Fibroblast of lung (primary cell): ENCODE data around the gene PDE9A. TPM values are rescaled to one million over a fixed set of nuclear protein-coding genes. Genes with fewer than 3 reads are reported as not detected.

Experiments
- DNase-seq, 2 donors: peaks; one replicate each; pipeline versions ENCODE4 v3.0.0 to v3.0.0-alpha.2; 2010; ENCODE audit warnings: low read depth in 2 of 2
- H2AFZ ChIP-seq: 2 replicates; pipeline ENCODE4 v1.5.1; 2012; ENCODE audit warnings: low read length, control low read depth, inconsistent platforms
- H3K27ac ChIP-seq: 2 replicates; pipeline ENCODE4 v1.5.1; 2011; ENCODE audit warnings: low read length, control low read depth; ENCODE audit not compliant: insufficient read depth
- H3K27me3 ChIP-seq: 2 replicates; pipeline ENCODE4 v1.5.1; 2011; ENCODE audit warnings: mild to moderate bottlenecking, low read length; ENCODE audit not compliant: control insufficient read depth, insufficient read depth
- H3K36me3 ChIP-seq: 2 replicates; pipeline ENCODE4 v1.5.1; 2011; ENCODE audit warnings: low read length; ENCODE audit not compliant: control insufficient read depth, insufficient read depth
- H3K4me1 ChIP-seq: 2 replicates; pipeline ENCODE4 v1.5.1; 2011; ENCODE audit warnings: low read length; ENCODE audit not compliant: control insufficient read depth, insufficient read depth; ENCODE audit errors: extremely low read depth
- H3K4me2 ChIP-seq: 2 replicates; pipeline ENCODE4 v1.5.1; 2011; ENCODE audit warnings: low read length, control low read depth; ENCODE audit not compliant: insufficient read depth; ENCODE audit errors: extremely low read depth
- H3K4me3 ChIP-seq, 4 experiments: fragments of 200-600 bp in 1 of 4; sonication (generic) in 1 of 4; replicated peaks in 1 of 4; 2 replicates each; pipeline ENCODE4 v1.5.1; 2011 to 2016; ENCODE audit warnings: low read length in 4 of 4, low read depth in 3 of 4, mild to moderate bottlenecking in 3 of 4, control low read depth in 2 of 4, inconsistent platforms in 1 of 4, mixed read lengths in 1 of 4; ENCODE audit not compliant: insufficient read depth in 1 of 4; ENCODE audit errors: control extremely low read depth in 1 of 4
- H3K79me2 ChIP-seq: 2 replicates; pipeline ENCODE4 v1.5.1; 2012; ENCODE audit warnings: mild to moderate bottlenecking, low read length, inconsistent platforms; ENCODE audit not compliant: control insufficient read depth, insufficient read depth
- H3K9ac ChIP-seq: 2 replicates; pipeline ENCODE4 v1.5.1; 2011; ENCODE audit warnings: mild to moderate bottlenecking, low read length, control low read depth; ENCODE audit not compliant: insufficient read depth
- H3K9me3 ChIP-seq: 2 replicates; pipeline ENCODE4 v1.5.1; 2012; ENCODE audit warnings: low read depth, low read length; ENCODE audit not compliant: control insufficient read depth, insufficient read depth
- H4K20me1 ChIP-seq: 2 replicates; pipeline ENCODE4 v1.5.1; 2011; ENCODE audit warnings: low read length; ENCODE audit not compliant: control insufficient read depth, insufficient read depth; ENCODE audit errors: extremely low read depth
- EZH2 ChIP-seq: IDR thresholded peaks from 2 replicates; pipeline ENCODE4 v1.5.1; 2012; ENCODE audit warnings: low read length, control low read depth, mild to moderate bottlenecking; ENCODE audit errors: missing control alignments
- polyA plus RNA-seq, 2 donors: library from polyadenylated mRNA; depleted of rRNA in 1 of 2; stranded (reverse) in 1 of 2; unstranded in 1 of 2; fragments of >200 nt; gene quantifications; 2 replicates each; pipeline ENCODE4 v1.2.1, GENCODE V29; 2011 to 2012; ENCODE audit warnings: missing spikeins in 1 of 2
- total RNA-seq: library from RNA; depleted of rRNA; stranded (reverse); fragments of >200 nt; gene quantifications from 2 replicates; pipeline ENCODE4 v1.2.1, GENCODE V29; 2014
- TF ChIP-seq, protein P1 (sequence below), 2 donors: IDR thresholded peaks in 1 of 2; conservative IDR thresholded peaks in 1 of 2; 1 replicate in 1 of 2; 2 replicates in 1 of 2; pipeline ENCODE4 v1.5.1; 2011 to 2012; ENCODE audit warnings: low read length in 2 of 2, control low read depth in 1 of 2, inconsistent platforms in 1 of 2, low read depth in 1 of 2, mild to moderate bottlenecking in 1 of 2

Gene PDE9A
- total and polyA plus RNA-seq, 2 donors (not counting 1 experiment from before 2014, with no cell fraction given), result 1.8 to 4.4 TPM

DNA sequence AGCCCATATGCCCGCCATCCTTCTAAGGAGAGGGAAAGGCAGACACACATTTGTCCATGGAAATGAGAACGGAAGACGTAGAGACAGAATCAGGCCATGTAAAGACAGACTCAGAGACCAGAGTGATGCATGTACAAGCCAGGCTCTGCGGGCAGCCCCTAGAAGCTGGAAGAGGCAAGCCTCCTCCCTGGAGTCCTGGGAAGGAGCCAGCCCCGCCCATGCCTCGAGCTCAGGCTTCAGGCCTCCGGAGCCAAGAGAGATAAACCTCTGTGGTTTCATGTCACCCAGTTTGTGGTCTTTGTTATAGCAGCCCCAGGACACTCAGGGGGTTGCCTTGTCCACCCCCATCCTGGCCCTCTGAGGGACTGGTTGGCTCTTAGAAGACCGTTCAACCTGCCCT is 11.6 kb downstream of the PDE9A start:
- Histone ChIP-seq H3K9ac (no peak overlapping the region), H3K4me2 (no peak overlapping the region), H3K4me3 (no peak overlapping the region), H4K20me1 (no peaks in the 10 kb centered on the region), H3K27ac (no peak overlapping the region), H3K27me3 (no peaks in the 10 kb centered on the region), H3K79me2 (no peaks in the 10 kb centered on the region), H2AFZ (no peak overlapping the region), H3K9me3 (no peaks in the 10 kb centered on the region), H3K4me1 (no peaks in the 10 kb centered on the region), H3K36me3 (no peaks in the 10 kb centered on the region)
- no peak for TF ChIP-seq EZH2
- TF ChIP-seq, protein P1, sequence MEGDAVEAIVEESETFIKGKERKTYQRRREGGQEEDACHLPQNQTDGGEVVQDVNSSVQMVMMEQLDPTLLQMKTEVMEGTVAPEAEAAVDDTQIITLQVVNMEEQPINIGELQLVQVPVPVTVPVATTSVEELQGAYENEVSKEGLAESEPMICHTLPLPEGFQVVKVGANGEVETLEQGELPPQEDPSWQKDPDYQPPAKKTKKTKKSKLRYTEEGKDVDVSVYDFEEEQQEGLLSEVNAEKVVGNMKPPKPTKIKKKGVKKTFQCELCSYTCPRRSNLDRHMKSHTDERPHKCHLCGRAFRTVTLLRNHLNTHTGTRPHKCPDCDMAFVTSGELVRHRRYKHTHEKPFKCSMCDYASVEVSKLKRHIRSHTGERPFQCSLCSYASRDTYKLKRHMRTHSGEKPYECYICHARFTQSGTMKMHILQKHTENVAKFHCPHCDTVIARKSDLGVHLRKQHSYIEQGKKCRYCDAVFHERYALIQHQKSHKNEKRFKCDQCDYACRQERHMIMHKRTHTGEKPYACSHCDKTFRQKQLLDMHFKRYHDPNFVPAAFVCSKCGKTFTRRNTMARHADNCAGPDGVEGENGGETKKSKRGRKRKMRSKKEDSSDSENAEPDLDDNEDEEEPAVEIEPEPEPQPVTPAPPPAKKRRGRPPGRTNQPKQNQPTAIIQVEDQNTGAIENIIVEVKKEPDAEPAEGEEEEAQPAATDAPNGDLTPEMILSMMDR (conservative IDR thresholded peaks at IDR 0.05 in 1 of 2, IDR thresholded peaks at IDR 0.05 in 1 of 2; ENCODE audit: low read depth in 1 of 2, low read length in 2 of 2), result no peak
- DNase-seq, result no peak

DNA sequence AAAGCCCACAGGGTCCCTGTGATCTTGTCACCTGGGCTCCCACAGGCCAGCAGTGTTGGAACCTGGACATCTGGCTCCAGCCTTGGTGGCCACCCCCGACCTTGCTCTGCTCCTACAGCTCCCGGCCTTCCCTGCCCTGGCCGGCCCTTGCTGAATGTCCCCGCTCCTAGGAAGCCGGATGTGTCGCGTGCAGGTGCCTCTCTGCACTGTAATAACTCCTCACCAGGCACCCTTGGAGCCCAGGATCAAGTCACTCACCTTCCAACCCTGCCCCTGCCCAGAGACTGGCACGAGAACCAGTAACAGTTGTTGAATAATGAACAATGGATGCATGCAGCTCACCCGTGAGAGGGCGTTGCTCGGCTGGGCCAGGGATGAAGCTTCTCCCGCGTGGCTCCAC is 12.1 kb downstream of the PDE9A start:
- Histone ChIP-seq H3K4me1 (no peaks in the 10 kb centered on the region), H3K27me3 (no peaks in the 10 kb centered on the region), H3K36me3 (no peaks in the 10 kb centered on the region), H3K27ac (no peak overlapping the region), H4K20me1 (no peaks in the 10 kb centered on the region), H2AFZ (no peak overlapping the region), H3K4me2 (no peak overlapping the region), H3K9me3 (no peaks in the 10 kb centered on the region), H3K79me2 (no peaks in the 10 kb centered on the region), H3K9ac (no peak overlapping the region), H3K4me3 (no peak overlapping the region)
- DNase-seq, result no peak
- TF ChIP-seq, protein P1 (conservative IDR thresholded peaks at IDR 0.05 in 1 of 2, IDR thresholded peaks at IDR 0.05 in 1 of 2; ENCODE audit: low read depth in 1 of 2, low read length in 2 of 2), result no peak
- no peak for TF ChIP-seq EZH2

DNA sequence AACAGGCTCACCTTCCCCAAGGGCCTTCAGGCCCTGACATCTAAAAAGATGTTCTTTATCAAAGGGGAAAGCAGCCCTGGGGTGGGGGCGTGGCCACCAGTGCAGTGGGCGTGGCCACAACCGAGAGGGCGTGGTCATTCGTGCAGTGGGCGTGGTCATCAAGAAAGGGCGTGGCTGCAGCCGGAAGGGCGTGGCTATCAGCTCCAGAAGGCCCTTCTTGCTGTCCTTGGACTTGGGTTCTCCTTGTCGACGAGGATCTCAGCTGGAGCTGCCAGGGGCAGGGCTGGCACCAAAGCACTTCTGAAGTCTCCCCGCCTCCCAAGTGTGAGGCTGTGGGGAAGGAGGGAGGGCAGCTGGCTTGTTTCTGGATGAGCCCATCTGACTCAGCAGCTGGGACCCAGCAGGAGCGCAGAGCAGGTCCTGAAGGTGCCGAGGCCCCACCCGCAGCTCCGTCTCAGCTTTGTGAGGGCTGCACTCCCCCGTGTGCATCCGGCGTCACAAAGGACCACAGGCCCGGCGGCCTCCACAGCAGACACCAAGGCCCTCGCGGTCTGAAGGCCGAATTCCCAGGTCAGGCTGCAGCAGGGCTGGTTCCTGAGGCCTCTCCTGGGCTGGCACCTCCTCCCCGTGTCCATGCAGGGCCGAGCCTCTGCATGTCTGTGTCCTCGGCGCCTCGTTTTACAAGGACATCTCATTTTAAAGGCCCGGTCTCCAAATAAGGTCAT is 12.8 kb downstream of the PDE9A start:
- Histone ChIP-seq H3K27ac (no peak overlapping the region), H3K9me3 (no peaks in the 10 kb centered on the region), H3K9ac (no peak overlapping the region), H3K79me2 (no peaks in the 10 kb centered on the region), H3K4me2 (no peak overlapping the region), H3K36me3 (no peaks in the 10 kb centered on the region), H3K4me1 (no peaks in the 10 kb centered on the region), H4K20me1 (no peaks in the 10 kb centered on the region), H3K27me3 (no peaks in the 10 kb centered on the region), H2AFZ (no peak overlapping the region), H3K4me3 (no peak overlapping the region)
- TF ChIP-seq, protein P1 (conservative IDR thresholded peaks at IDR 0.05 in 1 of 2, IDR thresholded peaks at IDR 0.05 in 1 of 2; ENCODE audit: low read depth in 1 of 2, low read length in 2 of 2), result no peak
- no peak for TF ChIP-seq EZH2
- DNase-seq, result no peak
